ENCODE results near the gene APOBEC3B.
"Not testable (repeated sequence)": the region's sequence is repeated elsewhere in the genome, so short reads cannot be mapped to it uniquely, and the experiment has no call there.

Gene APOBEC3B

GRCh38 chr22:38938925-38939324 is 43.2 kb upstream of the APOBEC3B start:
- TF ChIP-seq CTCF (IDR thresholded peaks at IDR 0.05; ENCODE audit: extremely low read depth, missing control alignments) = no peak
- DNase-seq (ENCODE audit: low spot score) = no peak

GRCh38 chr22:38940811-38941384 is 41.2 kb upstream of the APOBEC3B start:
- DNase-seq (ENCODE audit: low spot score) = no peak
- TF ChIP-seq CTCF (IDR thresholded peaks at IDR 0.05; ENCODE audit: extremely low read depth, missing control alignments) = no peak

- DNase-seq (ENCODE audit: low spot score) = peak; percentile 73
- no peak for TF ChIP-seq CTCF (IDR thresholded peaks at IDR 0.05; ENCODE audit: extremely low read depth, missing control alignments)
Observed at GRCh38 chr22:38941488-38941987, 40.6 kb upstream of the APOBEC3B start.

- DNase-seq (ENCODE audit: low spot score) = no peak
- no peak for TF ChIP-seq CTCF (IDR thresholded peaks at IDR 0.05; ENCODE audit: extremely low read depth, missing control alignments)
Observed at GRCh38 chr22:38942702-38943101, 39.4 kb upstream of the APOBEC3B start.

- no peak for DNase-seq (ENCODE audit: low spot score)
- TF ChIP-seq CTCF (IDR thresholded peaks at IDR 0.05; ENCODE audit: extremely low read depth, missing control alignments) = no peak
Observed at GRCh38 chr22:38943201-38943600, 38.9 kb upstream of the APOBEC3B start.

GRCh38 chr22:38943882-38944281 is 38.3 kb upstream of the APOBEC3B start:
- no peak for TF ChIP-seq CTCF (IDR thresholded peaks at IDR 0.05; ENCODE audit: extremely low read depth, missing control alignments)

GRCh38 chr22:38944653-38945052 is 37.5 kb upstream of the APOBEC3B start:
- no peak for DNase-seq (ENCODE audit: low spot score)
- TF ChIP-seq CTCF (IDR thresholded peaks at IDR 0.05; ENCODE audit: extremely low read depth, missing control alignments) = no peak

More at GRCh38 chr22:38943882-38944281, 38.3 kb upstream of the APOBEC3B start:
- no peak for DNase-seq (ENCODE audit: low spot score)

- DNase-seq (ENCODE audit: low spot score) = not testable (repeated sequence)
Observed at GRCh38 chr22:38945706-38946338, 36.3 kb upstream of the APOBEC3B start.

Data from GM20000 (cell line).